A673 (cell line): Measurements from ENCODE around the gene ADD3. TPM values are rescaled to one million over a fixed set of nuclear protein-coding genes. Genes with fewer than 3 reads are reported as not detected.

Experiments used
- BruUV-seq: library from RNA; stranded (reverse); fragments of 400-500 nt; replicated peaks from 2 replicates; lab custom pipeline; 2021; lab: Mats Ljungman, UMichigan
- CTCF ChIA-PET: fragments of 300-600 bp; sonication (Branson Sonifier 250); formaldehyde crosslinking; loops from one replicate; lab custom pipeline; 2022; ENCODE audit warnings: antibody characterized with exemption; lab: Charles Lee
- POLR2A ChIA-PET: fragments of 300-600 bp; sonication (Branson Sonifier 250); formaldehyde crosslinking; loops from one replicate; lab custom pipeline; 2022; ENCODE audit warnings: antibody characterized with exemption; ENCODE audit not compliant: low non-redundant PET; lab: Charles Lee
- DNase-seq: peaks from one replicate; pipeline ENCODE4 v3.0.0-alpha.2; 2015; ENCODE audit warnings: low spot score
- H3K27ac ChIP-seq: fragments of 200-600 bp; sonication (generic); 2 replicates; pipeline ENCODE4 v1.5.1; 2016; ENCODE audit warnings: mixed run types, low read depth, mild to moderate bottlenecking, mixed read lengths, antibody characterized with exemption, low read length; ENCODE audit not compliant: poor library complexity, severe bottlenecking
- H3K27me3 ChIP-seq: fragments of 200-600 bp; sonication (generic); replicated peaks from 2 replicates; pipeline ENCODE4 v1.6.1; 2017; ENCODE audit warnings: mixed run types, low read depth, mild to moderate bottlenecking, mixed read lengths, antibody characterized with exemption, low read length; ENCODE audit not compliant: insufficient read depth, poor library complexity
- H3K36me3 ChIP-seq: fragments of 200-600 bp; sonication (generic); 2 replicates; pipeline ENCODE4 v1.6.1; 2016; ENCODE audit warnings: mixed run types, mild to moderate bottlenecking, mixed read lengths, antibody characterized with exemption, low read length; ENCODE audit not compliant: insufficient read depth, poor library complexity, severe bottlenecking
- H3K4me1 ChIP-seq: fragments of 200-600 bp; sonication (generic); 2 replicates; pipeline ENCODE4 v1.6.1; 2017; ENCODE audit warnings: mixed run types, mild to moderate bottlenecking, mixed read lengths, antibody characterized with exemption, low read length; ENCODE audit not compliant: insufficient read depth, poor library complexity, severe bottlenecking
- H3K4me3 ChIP-seq: fragments of 200-600 bp; sonication (generic); 2 replicates; pipeline ENCODE4 v1.5.1; 2016; ENCODE audit warnings: low read depth, mixed run types, mild to moderate bottlenecking, mixed read lengths, low read length; ENCODE audit not compliant: poor library complexity, severe bottlenecking
- H3K9me3 ChIP-seq: fragments of 200-600 bp; sonication (generic); 2 replicates; pipeline ENCODE4 v1.6.1; 2016; ENCODE audit warnings: mixed run types, low read depth, mild to moderate bottlenecking, mixed read lengths, antibody characterized with exemption, low read length; ENCODE audit not compliant: poor library complexity, severe bottlenecking
- CTCF ChIP-seq: fragments of 300-800, 200-600 bp; sonication (generic); conservative IDR thresholded peaks from 2 replicates; pipeline ENCODE4 v1.5.1; 2017; ENCODE audit warnings: low read depth, mild to moderate bottlenecking, antibody characterized with exemption, low read length, moderate library complexity, mixed read lengths
- EZH2 ChIP-seq: fragments of 200-600 bp; sonication (generic); IDR thresholded peaks from 2 replicates; pipeline ENCODE4 v1.6.1; 2017; ENCODE audit warnings: borderline replicate concordance, low read depth, mild to moderate bottlenecking, mixed read lengths, antibody characterized with exemption, low read length; ENCODE audit not compliant: poor library complexity, severe bottlenecking
- intact Hi-C: fragments of 100-400 bp; cut with micrococcal nuclease; formaldehyde crosslinking; loops from one replicate; pipeline ENCODE4 v1.10.0; 2022; ENCODE audit not compliant: unreplicated experiment
- total RNA-seq: library from RNA; stranded (reverse); gene quantifications from 2 replicates; pipeline ENCODE4 v1.2.3, GENCODE V29; 2021

Gene ADD3
- total RNA-seq, 1 experiment from 2014 or later: 82.9 TPM

DNA sequence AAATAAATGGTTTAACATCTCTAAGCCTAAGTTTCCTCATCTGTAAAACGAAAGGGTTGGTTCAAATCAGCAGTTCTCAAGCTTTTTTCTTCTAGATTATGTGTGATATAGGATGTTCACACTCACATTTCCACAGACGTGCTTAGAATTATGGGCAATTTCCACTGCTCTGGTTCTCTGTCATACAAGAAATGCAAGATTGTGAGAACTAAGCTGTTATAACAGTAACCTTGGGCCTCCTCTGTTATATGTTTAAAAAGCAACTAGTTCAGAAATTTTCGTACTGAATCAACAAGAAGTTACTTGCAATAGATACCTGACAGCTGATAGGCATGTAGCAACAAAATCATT, 33.7 kb downstream of the ADD3 start:
- no peak overlapping the region for H3K4me3 ChIP-seq
- no peaks in the 10 kb centered on the region for H3K36me3 ChIP-seq
- BruUV-seq: no TSS peak
- TF ChIP-seq EZH2 (no peak), CTCF (no peak)
- H3K9me3 ChIP-seq: no peaks in the 10 kb centered on the region
- no peak for DNase-seq
- intact Hi-C loops: no loop called here
- no peaks in the 10 kb centered on the region for H3K27me3 ChIP-seq
- CTCF ChIA-PET: no interaction called here
- POLR2A ChIA-PET: no interaction called here
- H3K4me1 ChIP-seq: no peaks in the 10 kb centered on the region
- no peak overlapping the region for H3K27ac ChIP-seq

GRCh38 chr10:110042181-110042580, 34.4 kb downstream of the ADD3 start:
- no peaks in the 10 kb centered on the region for H3K36me3 ChIP-seq
- intact Hi-C loops: no loop called here
- no peaks in the 10 kb centered on the region for H3K4me1 ChIP-seq
- no peak for TF ChIP-seq EZH2
- no peak for TF ChIP-seq CTCF
- BruUV-seq: no TSS peak
- no peak for DNase-seq
- no peak overlapping the region for H3K4me3 ChIP-seq
- no peaks in the 10 kb centered on the region for H3K27me3 ChIP-seq
- ChIA-PET CTCF (interaction anchor here (0.6 kb wide), 1 partner anchor 20 kb away, joined by 8 read pairs; no protein-coding TSS in a partner anchor), POLR2A (no interaction called here)
- H3K9me3 ChIP-seq: no peaks in the 10 kb centered on the region
- no peak overlapping the region for H3K27ac ChIP-seq

- DNase-seq: no peak
- no peaks in the 10 kb centered on the region for H3K27me3 ChIP-seq
- H3K36me3 ChIP-seq: no peaks in the 10 kb centered on the region
- ChIA-PET POLR2A (no interaction called here), CTCF (interaction anchor here (0.6 kb wide), 1 partner anchor 101 kb away, joined by 10 read pairs; no protein-coding TSS in a partner anchor)
- H3K4me1 ChIP-seq: no peaks in the 10 kb centered on the region
- peaks cover 1% of the 10 kb centered on the region for H3K9me3 ChIP-seq
- no peak for TF ChIP-seq CTCF
- no peak for TF ChIP-seq EZH2
- intact Hi-C loops: no loop called here
- no peak overlapping the region for H3K27ac ChIP-seq
- BruUV-seq: no TSS peak
- no peak overlapping the region for H3K4me3 ChIP-seq
Observed at GRCh38 chr10:110042891-110043290, 35.1 kb downstream of the ADD3 start.
